DOHH2 (cell line): ENCODE measurements around the gene ZBTB5.

ENCODE experiments used
- CTCF ChIP-seq: fragments of 200-600 bp; sonication (generic); IDR thresholded peaks from one replicate; pipeline ENCODE4 v1.5.1; 2014; ENCODE audit warnings: antibody characterized with exemption, mild to moderate bottlenecking, low read depth, low read length; ENCODE audit not compliant: poor library complexity, severe bottlenecking
- EZH2phosphoT487 ChIP-seq: fragments of 200-600 bp; sonication (generic); IDR thresholded peaks from 2 replicates; pipeline ENCODE4 v1.6.1; 2017; ENCODE audit warnings: borderline replicate concordance, mild to moderate bottlenecking, antibody characterized with exemption, low read length, moderate library complexity, mixed read lengths

DNA sequence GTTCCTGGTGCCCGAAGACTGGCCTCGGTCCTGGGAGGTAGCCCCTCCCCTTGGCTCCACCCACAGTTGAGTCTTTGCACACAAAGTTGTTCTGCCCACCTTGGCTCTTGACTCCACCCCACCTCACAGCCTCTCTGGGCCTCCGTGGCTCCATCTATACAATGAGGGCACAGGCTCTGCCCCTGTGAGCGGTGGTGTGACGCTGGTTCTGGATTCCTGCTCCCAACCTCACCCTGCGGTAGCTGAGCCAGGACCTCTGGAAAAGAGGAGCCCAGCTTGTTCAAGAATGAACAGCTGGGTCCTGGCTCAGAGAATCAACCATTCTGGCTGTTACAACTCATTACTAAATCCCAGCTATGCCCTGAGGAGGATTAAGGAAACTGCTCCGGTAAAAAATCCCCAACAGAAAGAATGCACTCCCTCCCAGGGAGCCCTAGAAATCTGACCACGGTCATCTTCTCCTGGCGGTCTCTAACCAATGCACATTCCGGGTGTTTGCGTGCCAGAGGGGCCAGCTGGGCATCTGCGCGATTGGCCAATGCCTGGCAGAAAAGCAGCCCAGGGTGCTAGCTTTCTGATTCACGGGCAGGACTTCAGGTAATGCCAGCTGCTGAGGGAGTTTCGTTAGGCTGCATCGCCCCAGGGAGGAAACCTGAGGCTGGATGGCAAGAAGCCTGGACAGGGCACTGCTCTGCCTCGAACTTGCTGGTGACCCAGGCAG, 52.7 kb downstream of the ZBTB5 start:
- no peak for TF ChIP-seq CTCF
- no peak for TF ChIP-seq EZH2phosphoT487
